ENCODE data around the gene PXDC1.

DNA sequence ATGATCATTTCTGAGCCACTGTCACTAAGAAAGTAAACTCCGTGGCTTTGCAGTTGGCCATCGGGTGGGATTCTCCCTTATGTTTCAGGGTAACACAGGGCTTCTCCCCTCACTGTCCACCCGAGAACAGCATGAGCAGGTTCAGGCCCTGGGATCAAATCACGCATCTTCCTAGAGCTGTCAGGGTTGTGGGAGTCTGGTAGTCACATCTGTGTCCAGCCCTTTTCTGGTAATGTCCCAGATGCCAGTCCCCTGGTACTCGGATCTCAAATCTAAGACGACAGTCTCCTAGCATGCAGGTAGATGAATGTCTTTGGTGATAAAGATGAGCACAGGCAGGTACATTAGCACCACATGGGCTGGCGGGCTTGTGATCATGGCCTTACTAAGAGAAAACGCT lies 4.8 kb downstream of the PXDC1 start:
- TF ChIP-seq CTCF (IDR thresholded peaks at IDR 0.05) (no peak), POLR2A (IDR thresholded peaks at IDR 0.05) (no peak), POLR2AphosphoS5 (IDR thresholded peaks at IDR 0.05) (no peak), EP300 (IDR thresholded peaks at IDR 0.05) (no peak)

Measured in stomach (tissue), 4 donors.